Activated CD4-positive, alpha-beta T cell treated with anti-CD3 and anti-CD28 coated beads for 36 hours (primary cell): ENCODE data around the gene STIM2. TPM values are rescaled to one million over a fixed set of nuclear protein-coding genes. Genes with fewer than 3 reads are reported as not detected.
A peak's percentile ranks its signal among the peaks of the same experiment; 100 is the strongest.

Source experiments
- ATAC-seq: fragments of 200-7000 bp; cut with Tn5 transposase; one replicate; pipeline ENCODE4 v1.10.0; 2021; ENCODE audit warnings: mild to moderate bottlenecking, moderate library complexity
- CTCF ChIA-PET: fragments of 350-600 bp; sonication (Branson Sonifier 250); formaldehyde crosslinking; loops from one replicate; lab custom pipeline; 2021; ENCODE audit warnings: antibody characterized with exemption; lab: Charles Lee
- POLR2A ChIA-PET: fragments of 350-600 bp; sonication (Branson Sonifier 250); formaldehyde crosslinking; loops from one replicate; lab custom pipeline; 2021; ENCODE audit warnings: antibody characterized with exemption, inconsistent platforms; lab: Charles Lee
- DNase-seq: peaks from one replicate; pipeline ENCODE4 v3.0.0-alpha.2; 2020
- H3K27ac Mint-ChIP-seq: one replicate; pipeline ENCODE4 v1.8.0; 2021; ENCODE audit warnings: mixed read lengths
- H3K27me3 Mint-ChIP-seq: one replicate; pipeline ENCODE4 v1.8.0; 2021; ENCODE audit warnings: mixed read lengths
- H3K36me3 Mint-ChIP-seq: one replicate; pipeline ENCODE4 v1.8.0; 2021; ENCODE audit warnings: low read depth, mixed read lengths
- H3K4me1 Mint-ChIP-seq: one replicate; pipeline ENCODE4 v1.8.0; 2021; ENCODE audit warnings: mixed read lengths
- H3K4me3 Mint-ChIP-seq: one replicate; pipeline ENCODE4 v1.8.0; 2021; ENCODE audit warnings: mild to moderate bottlenecking, moderate library complexity, mixed read lengths
- H3K9me3 Mint-ChIP-seq: one replicate; pipeline ENCODE4 v1.8.0; 2021; ENCODE audit warnings: low read depth, mixed read lengths
- intact Hi-C, 2 experiments: fragments of 100-400 bp; cut with DNase I in 1 of 2; cut with micrococcal nuclease in 1 of 2; formaldehyde crosslinking; loops; one replicate each; pipeline versions ENCODE4 v1.14.2 to v1.15.1; 2022 to 2024; cut with DNase I, micrococcal nuclease
- total RNA-seq, 2 experiments: library from RNA; stranded (reverse); gene quantifications; one replicate each; pipeline ENCODE4 v1.2.3, GENCODE V29; 2021

STIM2 gene
- total RNA-seq, 2 experiments from 2014 or later = 32.9 to 36.4 TPM

- no peaks in the 10 kb centered on the region for H3K9me3 Mint-ChIP-seq
- DNase-seq (no peak), ATAC-seq (no peak)
- H3K27ac Mint-ChIP-seq = peak overlapping the region; percentile 93
- ChIA-PET CTCF (interaction anchor here (0.8 to 1.9 kb wide), 4 partner anchors 27 to 125 kb away, joined by 3 to 6 read pairs (median 3); no protein-coding TSS in a partner anchor), POLR2A (interaction anchor here (0.5 to 1.1 kb wide), 6 partner anchors 15 to 130 kb away, joined by 3 to 5 read pairs (median 3); no protein-coding TSS in a partner anchor)
- H3K27me3 Mint-ChIP-seq = no peaks in the 10 kb centered on the region
- H3K4me1 Mint-ChIP-seq = peaks cover 33% of the 10 kb centered on the region
- peak overlapping the region; percentile 91 for H3K4me3 Mint-ChIP-seq
- intact Hi-C loops = loop anchor here in 1 of 2 experiments (5.0 kb wide), 1 partner anchor 111 kb away; no protein-coding TSS in a partner anchor
- no peaks in the 10 kb centered on the region for H3K36me3 Mint-ChIP-seq
These were observed 2.4 kb upstream of the STIM2 start for GRCh38 chr4:26858035-26858918.

- POLR2A ChIA-PET = no interaction called here
- peaks cover 40% of the 10 kb centered on the region for H3K4me1 Mint-ChIP-seq
These were observed 1.7 kb upstream of the STIM2 start for GRCh38 chr4:26858947-26859401.

GRCh38 chr4:26859762-26860156, 882 bp upstream of the STIM2 start:
- Mint-ChIP-seq H3K27ac (peak overlapping the region; percentile 93), H3K4me1 (peaks cover 45% of the 10 kb centered on the region), H3K27me3 (no peaks in the 10 kb centered on the region), H3K9me3 (no peaks in the 10 kb centered on the region), H3K4me3 (peak overlapping the region; percentile 91), H3K36me3 (no peaks in the 10 kb centered on the region)
- ChIA-PET CTCF (interaction anchor here (0.9 to 2.9 kb wide), 5 partner anchors 26 to 152 kb away, joined by 3 to 15 read pairs (median 3); no protein-coding TSS in a partner anchor), POLR2A (interaction anchor here (2.7 to 2.8 kb wide), 2 partner anchors 14 to 26 kb away, joined by 10 to 22 read pairs; no protein-coding TSS in a partner anchor)
- intact Hi-C loops = loop anchor here (1.0 to 10.0 kb wide), 10 partner anchors 19 to 1625 kb away; partner anchors contain the start of genes PI4K2B (in 1 of the 2), RBPJ (in 1 of the 2), SMIM20 (in 1 of the 2) and ZCCHC4 (in 1 of the 2)
- no peak for ATAC-seq
- DNase-seq = peak; percentile 12

More at GRCh38 chr4:26858947-26859401, 1.7 kb upstream of the STIM2 start:
- peak overlapping the region; percentile 93 for H3K27ac Mint-ChIP-seq
- CTCF ChIA-PET = interaction anchor here (0.9 to 1.0 kb wide), 2 partner anchors 26 to 152 kb away, joined by 3 read pairs; no protein-coding TSS in a partner anchor
- ATAC-seq (no peak), DNase-seq (no peak)
- H3K27me3 Mint-ChIP-seq = no peaks in the 10 kb centered on the region
- H3K36me3 Mint-ChIP-seq = no peaks in the 10 kb centered on the region
- H3K9me3 Mint-ChIP-seq = no peaks in the 10 kb centered on the region
- peak overlapping the region; percentile 91 for H3K4me3 Mint-ChIP-seq
- intact Hi-C loops = loop anchor here in 1 of 2 experiments (5.0 kb wide), 1 partner anchor 112 kb away; no protein-coding TSS in a partner anchor

- Mint-ChIP-seq H3K36me3 (no peaks in the 10 kb centered on the region), H3K27me3 (no peaks in the 10 kb centered on the region), H3K9me3 (no peaks in the 10 kb centered on the region), H3K4me3 (peak overlapping the region; percentile 91), H3K27ac (peak overlapping the region; percentile 35), H3K4me1 (peaks cover 52% of the 10 kb centered on the region)
- ChIA-PET CTCF (interaction anchor here (0.6 to 2.9 kb wide), 6 partner anchors 8 to 152 kb away, joined by 3 to 15 read pairs (median 4); no protein-coding TSS in a partner anchor), POLR2A (interaction anchor here (0.6 to 2.8 kb wide), 7 partner anchors 12 to 1701 kb away, joined by 3 to 22 read pairs (median 3); partner anchors contain the start of gene SEPSECS)
- intact Hi-C loops = loop anchor here (1.0 to 10.0 kb wide), 12 partner anchors 12 to 1626 kb away; partner anchors contain the start of genes PI4K2B (in 1 of the 2), RBPJ (in 1 of the 2), SMIM20 (in 1 of the 2) and ZCCHC4 (in 1 of the 2)
- peak; percentile 16 for ATAC-seq
- peak; percentile 77 for DNase-seq
These were observed 337 bp downstream of the STIM2 start for GRCh38 chr4:26860922-26861433.

- ATAC-seq (peak; percentile 43), DNase-seq (peak; percentile 89)
- peak overlapping the region; percentile 95 for H3K27ac Mint-ChIP-seq
- H3K27me3 Mint-ChIP-seq = no peaks in the 10 kb centered on the region
- H3K36me3 Mint-ChIP-seq = no peaks in the 10 kb centered on the region
- peaks cover 57% of the 10 kb centered on the region for H3K4me1 Mint-ChIP-seq
- no peaks in the 10 kb centered on the region for H3K9me3 Mint-ChIP-seq
- POLR2A ChIA-PET = interaction anchor here (0.6 to 2.8 kb wide), 7 partner anchors 12 to 1701 kb away, joined by 3 to 22 read pairs (median 3); partner anchors contain the start of gene SEPSECS
- H3K4me3 Mint-ChIP-seq = peak overlapping the region; percentile 91
- CTCF ChIA-PET = interaction anchor here (0.6 to 2.9 kb wide), 6 partner anchors 7 to 151 kb away, joined by 4 to 15 read pairs (median 4); no protein-coding TSS in a partner anchor
- intact Hi-C loops = loop anchor here (1.0 to 10.0 kb wide), 10 partner anchors 12 to 1627 kb away; partner anchors contain the start of genes PI4K2B (in 1 of the 2), RBPJ (in 1 of the 2) and ZCCHC4 (in 1 of the 2)
These were observed 969 bp downstream of the STIM2 start for GRCh38 chr4:26861434-26862186.

- Mint-ChIP-seq H3K36me3 (no peaks in the 10 kb centered on the region), H3K9me3 (no peaks in the 10 kb centered on the region), H3K4me1 (peaks cover 55% of the 10 kb centered on the region), H3K4me3 (peak overlapping the region; percentile 91), H3K27ac (peak overlapping the region; percentile 27), H3K27me3 (no peaks in the 10 kb centered on the region)
- ChIA-PET POLR2A (interaction anchor here (0.7 to 2.8 kb wide), 3 partner anchors 11 to 142 kb away, joined by 3 to 22 read pairs (median 10); no protein-coding TSS in a partner anchor), CTCF (interaction anchor here (1.1 to 2.9 kb wide), 3 partner anchors 10 to 24 kb away, joined by 4 to 15 read pairs (median 5); no protein-coding TSS in a partner anchor)
- intact Hi-C loops = loop anchor here (5.0 to 10.0 kb wide), 4 partner anchors 538 to 1628 kb away; partner anchors contain the start of genes PI4K2B (in 1 of the 2), RBPJ (in 1 of the 2) and ZCCHC4 (in 1 of the 2)
- DNase-seq (no peak), ATAC-seq (no peak)
These were observed 1.8 kb downstream of the STIM2 start for GRCh38 chr4:26862381-26862915.

- Mint-ChIP-seq H3K27me3 (no peaks in the 10 kb centered on the region), H3K4me1 (peaks cover 62% of the 10 kb centered on the region), H3K36me3 (no peaks in the 10 kb centered on the region), H3K27ac (no peak overlapping the region), H3K4me3 (peak overlapping the region; percentile 57), H3K9me3 (no peaks in the 10 kb centered on the region)
- DNase-seq = no peak
- intact Hi-C loops = loop anchor here (5.0 to 10.0 kb wide), 4 partner anchors 539 to 1629 kb away; partner anchors contain the start of genes PI4K2B (in 1 of the 2), RBPJ (in 1 of the 2) and ZCCHC4 (in 1 of the 2)
- no peak for ATAC-seq
- POLR2A ChIA-PET = no interaction called here
- CTCF ChIA-PET = interaction anchor here (1.3 kb wide), 1 partner anchor 10 kb away, joined by 3 read pairs; no protein-coding TSS in a partner anchor
These were observed 2.9 kb downstream of the STIM2 start for GRCh38 chr4:26863512-26863911.

- peaks cover 58% of the 10 kb centered on the region for H3K4me1 Mint-ChIP-seq
- H3K27me3 Mint-ChIP-seq = no peaks in the 10 kb centered on the region
- POLR2A ChIA-PET = interaction anchor here (0.6 to 0.8 kb wide), 2 partner anchors 21 to 121 kb away, joined by 6 to 9 read pairs; no protein-coding TSS in a partner anchor
- peaks cover 2% of the 10 kb centered on the region for H3K36me3 Mint-ChIP-seq
- intact Hi-C loops = loop anchor here (5.0 to 10.0 kb wide), 4 partner anchors 540 to 1630 kb away; partner anchors contain the start of genes PI4K2B (in 1 of the 2), RBPJ (in 1 of the 2) and ZCCHC4 (in 1 of the 2)
- no peak overlapping the region for H3K27ac Mint-ChIP-seq
- ATAC-seq (no peak), DNase-seq (no peak)
- H3K9me3 Mint-ChIP-seq = no peaks in the 10 kb centered on the region
- CTCF ChIA-PET = interaction anchor here (0.7 to 1.3 kb wide), 3 partner anchors 8 to 26 kb away, joined by 3 to 4 read pairs (median 3); no protein-coding TSS in a partner anchor
- no peak overlapping the region for H3K4me3 Mint-ChIP-seq
These were observed 4.3 kb downstream of the STIM2 start for GRCh38 chr4:26864899-26865298.

GRCh38 chr4:26866203-26866602, 5.6 kb downstream of the STIM2 start:
- ChIA-PET CTCF (interaction anchor here (0.9 to 1.8 kb wide), 3 partner anchors 9 to 144 kb away, joined by 4 to 8 read pairs (median 5); no protein-coding TSS in a partner anchor), POLR2A (no interaction called here)
- Mint-ChIP-seq H3K9me3 (no peaks in the 10 kb centered on the region), H3K36me3 (peaks cover 4% of the 10 kb centered on the region), H3K27ac (no peak overlapping the region), H3K4me1 (peaks cover 66% of the 10 kb centered on the region), H3K27me3 (no peaks in the 10 kb centered on the region), H3K4me3 (no peak overlapping the region)
- DNase-seq (no peak), ATAC-seq (no peak)
- intact Hi-C loops = loop anchor here (10.0 kb wide), 3 partner anchors 541 to 1631 kb away; partner anchors contain the start of genes PI4K2B (in 1 of the 2), RBPJ (in 1 of the 2) and ZCCHC4 (in 1 of the 2)
